OCI-LY7 (cell line): ENCODE measurements around the gene SCN1A. TPM values are rescaled to one million over a fixed set of nuclear protein-coding genes. Genes with fewer than 3 reads are reported as not detected.

Experiments
- BruUV-seq: library from RNA; stranded (reverse); fragments of 400-500 nt; replicated peaks from 2 replicates; lab custom pipeline; 2021; lab: Mats Ljungman, UMichigan
- CTCF ChIA-PET: fragments of 300-600 bp; sonication (Branson Sonifier 250); formaldehyde crosslinking; loops from one replicate; lab custom pipeline; 2022; ENCODE audit warnings: antibody characterized with exemption; ENCODE audit not compliant: unreplicated experiment; lab: Charles Lee
- POLR2A ChIA-PET: fragments of 300-600 bp; sonication (Branson Sonifier 250); formaldehyde crosslinking; loops from one replicate; lab custom pipeline; 2022; ENCODE audit warnings: antibody characterized with exemption; lab: Charles Lee
- DNase-seq: peaks from one replicate; pipeline ENCODE4 v3.0.0-alpha.2; 2015; ENCODE audit warnings: low spot score
- H2AFZ ChIP-seq: fragments of 200-600 bp; sonication (generic), shearing (Covaris generic); 2 replicates; pipeline ENCODE4 v1.6.1; 2014; ENCODE audit warnings: mild to moderate bottlenecking, antibody characterized with exemption, low read length, moderate library complexity
- H3K27ac ChIP-seq: fragments of 200-600 bp; sonication (generic); 2 replicates; pipeline ENCODE4 v1.5.1; 2014; ENCODE audit warnings: mixed run types, low read depth, mild to moderate bottlenecking, moderate library complexity, low read length, inconsistent platforms; ENCODE audit not compliant: poor library complexity, severe bottlenecking
- H3K36me3 ChIP-seq: fragments of 200-600 bp; sonication (generic); 2 replicates; pipeline ENCODE4 v1.6.1; 2014; ENCODE audit warnings: mild to moderate bottlenecking, antibody characterized with exemption, low read length, moderate library complexity, mixed read lengths; ENCODE audit not compliant: insufficient read depth
- H3K4me1 ChIP-seq: fragments of 200-600 bp; sonication (generic); 2 replicates; pipeline ENCODE4 v1.5.1; 2014; ENCODE audit warnings: mild to moderate bottlenecking, low read length; ENCODE audit not compliant: insufficient read depth, poor library complexity, severe bottlenecking
- H3K4me2 ChIP-seq: fragments of 200-600 bp; sonication (generic); 2 replicates; pipeline ENCODE4 v1.6.1; 2014; ENCODE audit warnings: mild to moderate bottlenecking, low read length
- H3K4me3 ChIP-seq: fragments of 200-600 bp; sonication (generic); 2 replicates; pipeline ENCODE4 v1.5.1; 2014; ENCODE audit warnings: mild to moderate bottlenecking, low read depth, low read length; ENCODE audit not compliant: poor library complexity, severe bottlenecking
- H3K79me2 ChIP-seq: fragments of 200-600 bp; sonication (generic); 2 replicates; pipeline ENCODE4 v1.6.1; 2016; ENCODE audit warnings: low read depth, mild to moderate bottlenecking, low read length, moderate library complexity, mixed read lengths; ENCODE audit not compliant: insufficient read depth
- H3K9me2 ChIP-seq: fragments of 200-600 bp; sonication (generic); 2 replicates; pipeline ENCODE4 v1.6.1; 2016; ENCODE audit warnings: mild to moderate bottlenecking, low read length, mixed read lengths; ENCODE audit not compliant: insufficient read depth
- H3K9me3 ChIP-seq: fragments of 200-600 bp; sonication (generic); 2 replicates; pipeline ENCODE4 v1.6.1; 2014; ENCODE audit warnings: mild to moderate bottlenecking, mixed run types, low read length, mixed read lengths
- H4K20me1 ChIP-seq: fragments of 200-600 bp; sonication (generic); 2 replicates; pipeline ENCODE4 v1.6.1; 2014; ENCODE audit warnings: mild to moderate bottlenecking, antibody characterized with exemption, low read length, moderate library complexity, mixed read lengths; ENCODE audit not compliant: insufficient read depth
- CTCF ChIP-seq: fragments of 200-600 bp; sonication (generic); conservative IDR thresholded peaks from 2 replicates; pipeline ENCODE4 v1.5.1; 2014; ENCODE audit warnings: mild to moderate bottlenecking, antibody characterized with exemption, low read length, moderate library complexity, mixed read lengths
- EZH2phosphoT487 ChIP-seq: fragments of 200-600 bp; sonication (generic); IDR thresholded peaks from 2 replicates; pipeline ENCODE4 v1.6.1; 2018; ENCODE audit warnings: low read depth, borderline replicate concordance, mild to moderate bottlenecking, mixed run types, antibody characterized with exemption, low read length, moderate library complexity, mixed read lengths
- intact Hi-C: fragments of 100-400 bp; cut with micrococcal nuclease; formaldehyde crosslinking; loops from one replicate; pipeline ENCODE4 v1.10.0; 2022; ENCODE audit not compliant: unreplicated experiment
- total RNA-seq, 2 experiments: library from RNA; depleted of rRNA in 1 of 2; stranded (reverse); fragments of >200 nt in 1 of 2; shearing (Covaris generic) in 1 of 2; gene quantifications; 2 replicates each; pipeline ENCODE4 v1.2.3, GENCODE V29; 2014 to 2022

The SCN1A gene
- total RNA-seq, 2 experiments from 2014 or later: not detected

- H3K4me2 ChIP-seq: no peak overlapping the region
- no peak overlapping the region for H3K4me3 ChIP-seq
- H3K79me2 ChIP-seq: no peaks in the 10 kb centered on the region
- no peak for DNase-seq
- no peaks in the 10 kb centered on the region for H3K9me3 ChIP-seq
- CTCF ChIA-PET: no interaction called here
- TF ChIP-seq CTCF (no peak), EZH2phosphoT487 (no peak)
- no peaks in the 10 kb centered on the region for H3K4me1 ChIP-seq
- POLR2A ChIA-PET: interaction anchor here (0.6 to 1.2 kb wide), 4 partner anchors 13 to 1122 kb away, joined by 3 to 6 read pairs (median 3); no protein-coding TSS in a partner anchor
- H3K9me2 ChIP-seq: no peaks in the 10 kb centered on the region
- BruUV-seq: no TSS peak
- H3K27ac ChIP-seq: no peak overlapping the region
- intact Hi-C loops: no loop called here
- H3K36me3 ChIP-seq: no peaks in the 10 kb centered on the region
- no peak overlapping the region for H2AFZ ChIP-seq
- H4K20me1 ChIP-seq: no peaks in the 10 kb centered on the region
These were observed 110.6 kb downstream of the SCN1A start for GRCh38 chr2:166017208-166017607.

GRCh38 chr2:166013878-166014277, 113.9 kb downstream of the SCN1A start:
- ChIA-PET CTCF (no interaction called here), POLR2A (interaction anchor here (0.5 to 1.0 kb wide), 3 partner anchors 10 to 483 kb away, joined by 3 to 7 read pairs (median 4); no protein-coding TSS in a partner anchor)

GRCh38 chr2:166011660-166012059, 116.2 kb downstream of the SCN1A start:
- POLR2A ChIA-PET: interaction anchor here (0.5 to 0.9 kb wide), 2 partner anchors 24 to 795 kb away, joined by 3 to 8 read pairs; no protein-coding TSS in a partner anchor
- CTCF ChIA-PET: no interaction called here
- no peak overlapping the region for H3K27ac ChIP-seq

More at GRCh38 chr2:166013878-166014277, 113.9 kb downstream of the SCN1A start:
- Histone ChIP-seq H4K20me1 (no peaks in the 10 kb centered on the region), H3K9me2 (no peaks in the 10 kb centered on the region), H2AFZ (no peak overlapping the region), H3K4me1 (no peaks in the 10 kb centered on the region), H3K4me2 (no peak overlapping the region), H3K36me3 (no peaks in the 10 kb centered on the region), H3K27ac (no peak overlapping the region), H3K4me3 (no peak overlapping the region), H3K9me3 (no peaks in the 10 kb centered on the region), H3K79me2 (no peaks in the 10 kb centered on the region)
- intact Hi-C loops: no loop called here
- no peak for DNase-seq
- no TSS peak for BruUV-seq
- no peak for TF ChIP-seq EZH2phosphoT487

More at GRCh38 chr2:166011660-166012059, 116.2 kb downstream of the SCN1A start:
- Histone ChIP-seq H3K9me2 (no peaks in the 10 kb centered on the region), H3K9me3 (no peaks in the 10 kb centered on the region), H4K20me1 (no peaks in the 10 kb centered on the region), H3K4me2 (no peak overlapping the region), H2AFZ (no peak overlapping the region), H3K36me3 (no peaks in the 10 kb centered on the region), H3K79me2 (no peaks in the 10 kb centered on the region), H3K4me3 (no peak overlapping the region), H3K4me1 (no peaks in the 10 kb centered on the region)
- no peak for DNase-seq
- TF ChIP-seq CTCF (no peak), EZH2phosphoT487 (no peak)
- BruUV-seq: no TSS peak
- intact Hi-C loops: no loop called here
